Lower leg skin (tissue), 3 donors: Measurements from ENCODE around the gene SLC15A2.

Experiments used
- CTCF ChIP-seq, 3 donors: fragments of 450-650 bp; IDR thresholded peaks; one replicate each; pipeline ENCODE4 v1.5.1; 2016; ENCODE audit warnings: antibody characterized with exemption in 3 of 3, mild to moderate bottlenecking in 3 of 3, moderate library complexity in 2 of 3
- POLR2A ChIP-seq, 2 donors: fragments of 450-650 bp; IDR thresholded peaks; one replicate each; pipeline ENCODE4 v1.6.1; 2016 to 2017; ENCODE audit warnings: antibody characterized with exemption in 2 of 2, mild to moderate bottlenecking in 1 of 2, moderate library complexity in 1 of 2

- TF ChIP-seq CTCF (IDR thresholded peaks at IDR 0.05) (no peak), POLR2A (IDR thresholded peaks at IDR 0.05) (no peak)
Measured at GRCh38 chr3:121975702-121976302, 81.6 kb downstream of the SLC15A2 start.
